Trophoblast cell (in vitro differentiated cells and primary cell): Measurements from ENCODE around the gene HDGFL3.
A peak's percentile ranks its signal among the peaks of the same experiment; 100 is the strongest.

Experiments used
- DNase-seq, 2 donors: peaks; one replicate each; pipeline ENCODE4 v3.0.0-alpha.2; 2016
- H2AFZ ChIP-seq: 2 replicates; pipeline ENCODE4 v1.6.1; 2013; ENCODE audit warnings: low read length, moderate library complexity, mild to moderate bottlenecking; ENCODE audit not compliant: insufficient read depth, poor library complexity
- H2AK5ac ChIP-seq: 2 replicates; pipeline ENCODE4 v1.6.1; 2013; ENCODE audit warnings: mild to moderate bottlenecking, low read length
- H2BK120ac ChIP-seq: 2 replicates; pipeline ENCODE4 v1.6.1; 2013; ENCODE audit warnings: low read length, mild to moderate bottlenecking, moderate library complexity; ENCODE audit not compliant: insufficient read depth, poor library complexity
- H2BK12ac ChIP-seq: 2 replicates; pipeline ENCODE4 v1.6.1; 2013; ENCODE audit warnings: mild to moderate bottlenecking, low read length, moderate library complexity
- H2BK5ac ChIP-seq: 2 replicates; pipeline ENCODE4 v1.6.1; 2013; ENCODE audit warnings: low read length, low read depth, moderate library complexity, mild to moderate bottlenecking; ENCODE audit not compliant: poor library complexity
- H3K14ac ChIP-seq: 2 replicates; pipeline ENCODE4 v1.6.1; 2013; ENCODE audit warnings: mild to moderate bottlenecking, low read length
- H3K18ac ChIP-seq: 2 replicates; pipeline ENCODE4 v1.6.1; 2013; ENCODE audit warnings: mild to moderate bottlenecking, low read length
- H3K23ac ChIP-seq: 2 replicates; pipeline ENCODE4 v1.6.1; 2013; ENCODE audit warnings: low read length
- H3K27ac ChIP-seq: 2 replicates; pipeline ENCODE4 v1.5.1; 2013; ENCODE audit warnings: low read depth, mild to moderate bottlenecking, inconsistent platforms, low read length, moderate library complexity
- H3K27me3 ChIP-seq: 2 replicates; pipeline ENCODE4 v1.6.1; 2013; ENCODE audit warnings: inconsistent platforms, mild to moderate bottlenecking, low read length, moderate library complexity; ENCODE audit not compliant: insufficient read depth
- H3K36me3 ChIP-seq, 2 experiments: 1 replicate in 1 of 2; 2 replicates in 1 of 2; pipeline ENCODE4 v1.6.1; 2013; ENCODE audit warnings: low read length in 2 of 2, mild to moderate bottlenecking in 2 of 2, moderate library complexity in 1 of 2; ENCODE audit not compliant: insufficient read depth in 2 of 2, control insufficient read depth in 1 of 2
- H3K4ac ChIP-seq: 2 replicates; pipeline ENCODE4 v1.6.1; 2013; ENCODE audit warnings: low read depth, mild to moderate bottlenecking, low read length, moderate library complexity
- H3K4me1 ChIP-seq, 2 experiments: 1 replicate in 1 of 2; 2 replicates in 1 of 2; pipeline ENCODE4 v1.6.1; 2013; ENCODE audit warnings: low read length in 2 of 2, mild to moderate bottlenecking in 2 of 2, moderate library complexity in 1 of 2; ENCODE audit not compliant: insufficient read depth in 2 of 2, control insufficient read depth in 1 of 2
- H3K4me2 ChIP-seq: 2 replicates; pipeline ENCODE4 v1.6.1; 2013; ENCODE audit warnings: inconsistent platforms, mild to moderate bottlenecking, low read length, moderate library complexity
- H3K4me3 ChIP-seq: 2 replicates; pipeline ENCODE4 v1.5.1; 2013; ENCODE audit warnings: mild to moderate bottlenecking, low read depth, low read length, inconsistent platforms
- H3K79me1 ChIP-seq: one replicate; pipeline ENCODE4 v1.6.1; 2013; ENCODE audit warnings: low read length
- H3K79me2 ChIP-seq: 2 replicates; pipeline ENCODE4 v1.6.1; 2013; ENCODE audit warnings: low read length, mild to moderate bottlenecking; ENCODE audit not compliant: control insufficient read depth, insufficient read depth, poor library complexity
- H3K9ac ChIP-seq: 2 replicates; pipeline ENCODE4 v1.6.1; 2013; ENCODE audit warnings: mild to moderate bottlenecking, low read length
- H3K9me3 ChIP-seq: 2 replicates; pipeline ENCODE4 v1.6.1; 2013; ENCODE audit warnings: low read depth, mild to moderate bottlenecking, control low read depth, inconsistent platforms, low read length; ENCODE audit not compliant: insufficient read depth
- H4K12ac ChIP-seq: 2 replicates; pipeline ENCODE4 v1.6.1; 2013; ENCODE audit warnings: low read depth, mild to moderate bottlenecking, low read length, moderate library complexity
- H4K8ac ChIP-seq: 2 replicates; pipeline ENCODE4 v1.6.1; 2013; ENCODE audit warnings: low read depth, mild to moderate bottlenecking, low read length, moderate library complexity
- H4K91ac ChIP-seq: one replicate; pipeline ENCODE4 v1.6.1; 2013; ENCODE audit warnings: low read depth, mild to moderate bottlenecking, low read length, moderate library complexity
- WGBS: extraction: QIAGEN DNeasy Blood & Tissue Kit; methylation state at CpG from one replicate; pipeline ENCODE4 v1.1.7; 2013; ENCODE audit warnings: missing lambda C conversion rate; ENCODE audit not compliant: insufficient read length, insufficient coverage; ENCODE audit errors: extremely low coverage; 5-methylcytosine and 5-hydroxymethylcytosine counted together

HDGFL3 gene

DNA sequence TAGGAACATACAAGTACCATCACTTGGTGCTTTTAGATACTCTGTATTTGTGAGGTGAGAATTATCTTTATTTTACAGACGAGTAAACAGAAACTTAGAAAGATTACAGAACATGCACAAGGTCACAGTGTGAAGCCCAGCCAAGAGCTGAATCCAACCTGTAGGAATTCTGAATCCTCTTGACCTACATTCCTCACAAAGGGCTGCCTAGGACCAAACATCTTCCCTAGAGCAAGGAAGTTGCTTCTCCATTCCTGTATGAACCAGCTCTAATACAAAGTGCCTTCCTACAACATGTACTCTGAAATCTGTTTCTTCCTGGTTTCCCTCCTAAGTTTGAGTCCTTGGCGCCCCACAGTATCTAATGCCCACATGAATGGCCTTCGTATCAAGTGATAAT is 2.9 kb downstream of the HDGFL3 start:
- Histone ChIP-seq H3K79me2 (peaks cover 13% of the 10 kb centered on the region), H4K8ac (no peak overlapping the region), H3K27ac (no peak overlapping the region), H3K27me3 (no peaks in the 10 kb centered on the region), H3K79me1 (peaks cover 20% of the 10 kb centered on the region), H2BK120ac (no peak overlapping the region), H3K18ac (no peak overlapping the region), H4K91ac (no peak overlapping the region), H2AFZ (no peak overlapping the region), H2AK5ac (no peak overlapping the region), H3K4ac (no peak overlapping the region), H3K9ac (no peak overlapping the region), H3K4me1 (no peaks in the 10 kb centered on the region), H3K9me3 (no peaks in the 10 kb centered on the region), H3K23ac (no peak overlapping the region), H3K36me3 (no peaks in the 10 kb centered on the region), H3K14ac (no peak overlapping the region), H4K12ac (no peak overlapping the region), H2BK5ac (no peak overlapping the region), H2BK12ac (no peak overlapping the region), H3K4me2 (no peak overlapping the region), H3K4me3 (no peak overlapping the region)
- no CpG with 5 or more reads among the region's 3 CpGs for WGBS
- no peak for DNase-seq

DNA sequence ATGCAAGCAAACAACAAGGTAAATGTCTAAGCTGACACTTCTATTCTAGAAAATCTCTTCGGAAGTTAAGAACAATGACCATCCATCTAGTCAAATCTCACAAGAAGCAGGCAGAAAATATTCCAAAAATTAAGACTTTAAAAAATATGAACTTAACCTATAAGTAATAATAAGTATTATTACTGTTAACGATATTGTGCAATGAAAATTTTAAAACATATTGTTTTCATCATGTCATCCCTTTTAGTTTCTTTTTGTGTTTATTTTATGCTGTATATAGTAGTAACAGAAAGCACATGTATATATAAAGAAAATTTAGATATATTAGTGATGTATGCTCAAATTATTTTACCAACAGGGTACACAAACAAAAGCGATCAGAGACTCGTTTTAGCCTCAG is 4.1 kb downstream of the HDGFL3 start:
- DNase-seq: no peak
- Histone ChIP-seq H3K4me1 (no peaks in the 10 kb centered on the region), H2BK5ac (no peak overlapping the region), H3K9ac (no peak overlapping the region), H3K4me2 (no peak overlapping the region), H3K36me3 (no peaks in the 10 kb centered on the region), H2AFZ (no peak overlapping the region), H2BK12ac (no peak overlapping the region), H2BK120ac (no peak overlapping the region), H3K4me3 (no peak overlapping the region), H3K27me3 (no peaks in the 10 kb centered on the region), H3K23ac (no peak overlapping the region), H4K91ac (no peak overlapping the region), H4K12ac (no peak overlapping the region), H4K8ac (no peak overlapping the region), H3K27ac (no peak overlapping the region), H3K4ac (no peak overlapping the region), H3K9me3 (no peaks in the 10 kb centered on the region), H3K79me1 (peaks cover 20% of the 10 kb centered on the region), H2AK5ac (no peak overlapping the region), H3K79me2 (peaks cover 13% of the 10 kb centered on the region), H3K18ac (no peak overlapping the region), H3K14ac (no peak overlapping the region)
- no CpG with 5 or more reads among the region's 4 CpGs for WGBS

DNA sequence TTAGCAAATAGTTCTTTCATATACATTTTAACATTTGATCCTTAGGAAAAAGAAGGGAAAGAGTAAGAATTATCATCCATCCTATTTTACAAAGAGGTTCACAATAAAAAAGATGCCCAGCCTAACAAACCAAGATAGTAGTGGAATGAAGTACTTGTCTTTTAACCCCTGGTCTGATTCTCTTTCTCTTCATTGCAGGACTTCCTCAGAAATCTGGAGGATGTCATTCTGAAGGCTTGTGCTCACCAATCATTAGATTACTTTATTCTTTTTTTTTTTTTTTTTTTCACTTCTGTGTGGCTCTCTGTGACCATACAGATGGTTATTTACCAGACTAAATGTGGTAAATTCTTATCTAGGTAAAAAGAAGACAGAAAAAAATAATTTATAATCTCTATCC is 7.0 kb downstream of the HDGFL3 start:
- Histone ChIP-seq H3K79me1 (no peaks in the 10 kb centered on the region), H2BK5ac (no peak overlapping the region), H2AK5ac (no peak overlapping the region), H3K14ac (no peak overlapping the region), H4K12ac (no peak overlapping the region), H3K79me2 (no peaks in the 10 kb centered on the region), H3K23ac (no peak overlapping the region), H3K9ac (no peak overlapping the region), H2BK12ac (no peak overlapping the region), H3K36me3 (no peaks in the 10 kb centered on the region), H4K8ac (no peak overlapping the region), H3K18ac (no peak overlapping the region), H3K27ac (no peak overlapping the region), H3K9me3 (no peaks in the 10 kb centered on the region), H3K4me3 (no peak overlapping the region), H3K4me2 (no peak overlapping the region), H3K4me1 (no peaks in the 10 kb centered on the region), H4K91ac (no peak overlapping the region), H3K27me3 (no peaks in the 10 kb centered on the region), H3K4ac (no peak overlapping the region), H2AFZ (no peak overlapping the region), H2BK120ac (no peak overlapping the region)
- no peak for DNase-seq

DNA sequence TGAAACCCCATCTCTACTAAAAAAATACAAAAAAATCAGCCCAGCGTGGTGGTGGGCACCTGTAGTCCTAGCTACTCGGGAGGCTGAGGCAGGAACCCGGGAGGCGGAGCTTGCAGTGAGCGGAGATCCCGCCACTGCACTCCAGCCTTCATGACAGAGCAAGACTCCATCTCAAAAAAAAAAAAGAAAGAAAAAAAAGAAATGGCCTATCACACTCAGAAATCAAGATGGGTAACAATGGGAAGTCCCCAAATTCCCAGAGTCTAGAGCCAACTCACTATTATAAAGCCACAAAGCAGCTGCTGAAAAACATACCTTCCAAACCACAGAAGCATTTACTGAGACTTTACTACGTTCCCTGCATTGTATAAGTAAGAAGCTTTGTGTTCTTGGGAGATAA is 7.5 kb downstream of the HDGFL3 start:
- no peaks in the 10 kb centered on the region for H3K79me2 ChIP-seq
- WGBS: no CpG with 5 or more reads among the region's 7 CpGs
- no peaks in the 10 kb centered on the region for H3K27me3 ChIP-seq
- H3K14ac ChIP-seq: no peak overlapping the region
- no peak overlapping the region for H3K4ac ChIP-seq
- H3K9ac ChIP-seq: no peak overlapping the region
- H3K23ac ChIP-seq: no peak overlapping the region
- H3K9me3 ChIP-seq: no peaks in the 10 kb centered on the region
- H3K4me1 ChIP-seq: no peaks in the 10 kb centered on the region
- H2BK12ac ChIP-seq: no peak overlapping the region
- no peaks in the 10 kb centered on the region for H3K36me3 ChIP-seq
- no peak overlapping the region for H3K4me2 ChIP-seq
- H3K27ac ChIP-seq: no peak overlapping the region
- H4K8ac ChIP-seq: no peak overlapping the region
- no peak overlapping the region for H3K4me3 ChIP-seq
- H2AFZ ChIP-seq: no peak overlapping the region
- H2AK5ac ChIP-seq: no peak overlapping the region
- no peak overlapping the region for H4K91ac ChIP-seq
- H3K18ac ChIP-seq: no peak overlapping the region
- H3K79me1 ChIP-seq: no peaks in the 10 kb centered on the region
- H4K12ac ChIP-seq: no peak overlapping the region
- H2BK120ac ChIP-seq: no peak overlapping the region
- peak in 1 of 2 donors; percentile 46 for DNase-seq
- H2BK5ac ChIP-seq: no peak overlapping the region

DNA sequence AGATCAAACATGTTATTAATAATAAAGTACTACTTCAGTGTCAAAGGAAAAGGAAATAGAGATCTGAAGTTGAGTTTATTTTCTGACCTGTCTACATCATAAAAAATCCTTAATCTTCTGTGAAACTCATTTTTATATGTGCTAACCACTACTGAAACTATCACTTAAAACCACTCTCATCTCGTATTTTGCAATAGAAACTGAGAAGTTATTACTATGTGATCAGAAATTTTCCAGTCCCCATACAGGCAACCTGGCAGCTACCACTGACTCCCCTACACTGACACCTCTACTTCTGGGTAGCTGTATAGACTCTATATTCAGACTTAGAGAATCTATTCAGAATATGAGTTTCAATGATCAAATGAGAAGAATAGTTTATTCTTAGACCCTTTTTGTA is 8.3 kb downstream of the HDGFL3 start:
- Histone ChIP-seq H3K23ac (no peak overlapping the region), H3K4me1 (no peaks in the 10 kb centered on the region), H3K4me3 (no peak overlapping the region), H3K9ac (no peak overlapping the region), H4K12ac (no peak overlapping the region), H2BK12ac (no peak overlapping the region), H3K18ac (no peak overlapping the region), H2BK5ac (no peak overlapping the region), H2BK120ac (no peak overlapping the region), H2AFZ (no peak overlapping the region), H3K79me1 (no peaks in the 10 kb centered on the region), H4K8ac (no peak overlapping the region), H3K27ac (no peak overlapping the region), H2AK5ac (no peak overlapping the region), H3K4ac (no peak overlapping the region), H3K79me2 (no peaks in the 10 kb centered on the region), H3K27me3 (no peaks in the 10 kb centered on the region), H3K9me3 (no peaks in the 10 kb centered on the region), H3K36me3 (no peaks in the 10 kb centered on the region), H3K4me2 (no peak overlapping the region), H3K14ac (no peak overlapping the region), H4K91ac (no peak overlapping the region)
- no peak for DNase-seq
- WGBS: no CpG with 5 or more reads among the region's 1 CpG
